GM18909 (cell line): Measurements from ENCODE around the gene GNAT2.
A peak's percentile ranks its signal among the peaks of the same experiment; 100 is the strongest.
"Not testable (repeated sequence)": the region's sequence is repeated elsewhere in the genome, so short reads cannot be mapped to it uniquely, and the experiment has no call there.

ENCODE experiments used
- ATAC-seq: cut with Tn5 transposase; IDR thresholded peaks from one replicate; pipeline ENCODE4 v1.9.1; 2021; ENCODE audit warnings: mild to moderate bottlenecking; ENCODE audit not compliant: unreplicated experiment, poor library complexity

Gene GNAT2

GRCh38 chr1:109619576-109620400 lies at the start of gene GNAT2, which contains the start of gene AMPD2:
TSS of gene GNAT2 (minus strand) at chr1:109619616. CDS start at chr1:109612870, 6,746 bp downstream.
TSS of gene AMPD2 (plus strand) at chr1:109619837. CDS start at chr1:109621176, 1,339 bp downstream.
- ATAC-seq, result peak; percentile 64

DNA sequence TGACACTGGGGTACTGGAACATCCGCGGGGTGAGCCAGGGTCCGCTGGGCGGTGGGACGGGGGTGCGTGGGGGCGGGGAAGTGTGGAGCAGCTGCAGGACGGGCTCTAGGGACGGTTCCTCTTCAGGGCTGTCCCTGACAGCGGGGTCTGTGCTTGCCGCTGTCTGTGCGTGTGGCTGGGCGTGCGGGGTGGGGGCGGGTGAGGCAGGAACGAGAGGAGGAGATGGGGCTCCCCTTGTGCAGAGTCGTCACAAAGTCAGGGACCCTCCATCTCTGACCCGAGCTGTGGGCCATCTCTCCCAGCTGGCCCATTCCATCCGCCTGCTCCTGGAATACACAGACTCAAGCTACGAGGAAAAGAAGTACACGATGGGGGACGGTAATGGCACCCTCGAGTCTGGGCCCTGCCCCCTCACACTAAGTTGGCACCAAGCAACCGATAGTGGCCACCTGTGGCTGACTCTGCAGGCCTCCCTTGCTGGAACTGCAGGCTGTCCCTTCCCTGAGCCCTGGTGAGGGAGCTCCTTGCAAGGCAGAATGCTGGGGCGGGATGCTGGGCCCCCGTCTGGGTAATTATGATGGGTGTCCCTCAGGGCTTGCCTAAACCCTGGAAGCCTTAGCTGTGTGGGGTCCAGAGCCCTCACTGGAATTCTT lies 48.8 kb upstream of the GNAT2 start:
- no peak for ATAC-seq

- peak; percentile 95 for ATAC-seq
Observed at GRCh38 chr1:109667452-109668122, 48.2 kb upstream of the GNAT2 start, which contains the start of gene GSTM2. TSS of gene GSTM2 (plus strand) at chr1:109668057. CDS start at chr1:109668116, 59 bp downstream.

- ATAC-seq, result no peak
Observed at GRCh38 chr1:109664671-109665070, 45.3 kb upstream of the GNAT2 start.

DNA sequence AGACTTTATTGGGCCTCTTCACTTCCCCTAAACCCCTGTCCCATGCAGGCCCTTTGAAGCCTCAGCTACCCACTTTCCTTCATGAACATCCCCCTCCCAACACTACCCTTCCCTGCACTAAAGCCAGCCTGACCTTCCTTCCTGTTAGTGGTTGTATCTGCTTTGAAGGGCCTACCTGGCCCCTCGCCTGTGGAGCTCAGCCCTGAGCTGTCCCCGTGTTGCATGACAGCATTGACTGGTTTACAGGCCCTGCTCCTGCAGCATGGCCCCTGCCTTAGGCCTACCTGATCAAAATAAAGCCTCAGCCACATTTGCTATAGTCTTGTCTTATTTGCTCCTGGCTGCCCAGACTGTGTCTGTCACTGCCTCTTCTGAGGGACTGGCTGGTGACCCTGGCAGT lies 42.0 kb upstream of the GNAT2 start:
- no peak for ATAC-seq

GRCh38 chr1:109660691-109661026 lies 41.2 kb upstream of the GNAT2 start:
- not testable (repeated sequence) for ATAC-seq

DNA sequence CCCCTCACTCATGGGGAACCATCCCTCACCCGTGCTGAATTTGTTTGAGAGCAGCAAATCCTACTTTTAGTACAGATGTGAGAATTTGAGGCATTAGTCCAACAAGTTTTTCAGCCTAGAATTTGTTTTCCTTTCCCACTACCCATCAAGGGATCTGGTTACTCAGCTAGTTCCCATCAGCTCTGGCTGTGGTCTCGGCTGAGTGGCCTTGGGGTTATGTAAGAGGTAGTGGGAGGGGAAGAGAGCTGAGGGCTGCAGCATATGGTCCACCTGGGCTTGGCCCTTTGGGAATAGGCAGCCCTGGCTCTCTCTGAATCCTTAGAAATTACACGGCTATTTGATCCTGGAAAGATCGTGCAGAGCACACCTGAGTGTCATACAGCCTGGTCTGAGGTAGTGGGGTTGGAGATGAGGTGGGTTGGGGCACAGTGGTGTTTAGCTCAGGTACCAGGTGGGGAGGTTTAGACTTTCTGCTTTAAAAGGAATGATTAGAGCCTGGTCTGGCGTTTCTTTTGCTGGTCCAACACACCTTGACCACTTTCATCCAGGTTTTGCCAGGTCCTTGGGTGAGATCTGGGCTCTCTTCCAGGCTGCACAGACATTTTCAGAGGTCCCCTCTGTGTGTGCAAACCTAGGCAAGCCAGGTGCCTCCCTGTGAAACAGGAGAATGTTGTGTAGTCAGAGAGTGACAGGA lies 40.7 kb upstream of the GNAT2 start:
- no peak for ATAC-seq

- no peak for ATAC-seq
Observed at GRCh38 chr1:109659145-109659544, 39.7 kb upstream of the GNAT2 start.

- no peak for ATAC-seq
Observed at GRCh38 chr1:109658533-109659042, 39.2 kb upstream of the GNAT2 start.

GRCh38 chr1:109657970-109658369 lies 38.6 kb upstream of the GNAT2 start:
- no peak for ATAC-seq

DNA sequence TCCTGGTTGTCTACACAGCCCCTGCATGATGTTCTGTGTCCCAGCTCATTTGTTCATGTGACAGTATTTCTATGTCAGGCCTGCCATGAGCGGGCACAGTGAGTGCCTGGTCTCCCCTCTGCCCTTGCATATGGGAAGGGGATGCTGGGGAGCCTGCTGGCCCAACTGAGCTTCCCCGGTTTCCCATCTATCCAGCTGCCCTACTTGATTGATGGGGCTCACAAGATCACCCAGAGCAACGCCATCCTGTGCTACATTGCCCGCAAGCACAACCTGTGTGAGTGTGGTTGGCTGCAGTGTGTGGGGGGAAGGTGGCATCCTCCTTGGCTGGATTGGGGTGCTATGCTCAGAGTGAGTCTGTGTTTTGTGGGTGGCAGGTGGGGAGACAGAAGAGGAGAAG lies 38.0 kb upstream of the GNAT2 start:
- ATAC-seq, result no peak

DNA sequence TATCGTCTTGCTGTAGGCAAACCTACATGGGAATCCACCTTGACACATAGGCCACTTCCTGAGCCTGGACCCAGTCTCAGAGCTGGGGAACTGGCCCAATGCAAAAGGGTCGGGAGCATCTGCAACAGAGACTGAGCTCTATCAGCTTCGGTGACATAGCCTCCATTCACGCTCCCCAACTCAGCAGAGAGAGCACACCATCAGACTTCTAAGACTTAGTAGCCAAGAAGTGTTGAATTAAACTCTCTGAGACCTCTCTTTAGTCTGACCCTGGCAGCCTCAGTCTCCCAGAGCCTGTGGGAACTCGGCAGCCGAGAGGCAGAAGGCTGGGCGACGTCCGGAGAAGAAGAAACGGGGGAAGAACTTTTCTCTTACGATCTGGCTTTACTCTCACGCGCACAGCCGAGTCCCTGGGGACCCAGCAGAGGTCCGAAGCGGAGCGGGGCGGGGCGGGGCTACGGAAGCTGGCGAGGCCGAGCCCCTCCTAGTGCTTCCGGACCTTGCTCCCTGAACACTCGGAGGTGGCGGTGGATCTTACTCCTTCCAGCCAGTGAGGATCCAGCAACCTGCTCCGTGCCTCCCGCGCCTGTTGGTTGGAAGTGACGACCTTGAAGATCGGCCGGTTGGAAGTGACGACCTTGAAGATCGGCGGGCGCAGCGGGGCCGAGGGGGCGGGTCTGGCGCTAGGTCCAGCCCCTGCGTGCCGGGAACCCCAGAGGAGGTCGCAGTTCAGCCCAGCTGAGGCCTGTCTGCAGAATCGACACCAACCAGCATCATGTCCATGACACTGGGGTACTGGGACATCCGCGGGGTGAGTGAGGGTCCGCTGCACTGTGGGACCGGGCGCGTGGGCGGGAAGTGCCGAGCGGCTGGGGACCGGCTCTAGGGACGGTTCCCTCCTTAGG lies 36.5 kb upstream of the GNAT2 start, which contains the start of gene GSTM4:
GSTM4 (plus strand) TSS at position 485 of the 905 bp plus-strand sequence; CDS start at position 776, 291 bp downstream.
- peak; percentile 94 for ATAC-seq

GRCh38 chr1:109654519-109654918 lies 35.1 kb upstream of the GNAT2 start:
- no peak for ATAC-seq

GRCh38 chr1:109653306-109653705 lies 33.9 kb upstream of the GNAT2 start:
- no peak for ATAC-seq

- no peak for ATAC-seq
Observed at GRCh38 chr1:109652402-109652801, 33.0 kb upstream of the GNAT2 start.

- no peak for ATAC-seq
Observed at GRCh38 chr1:109650609-109651008, 31.2 kb upstream of the GNAT2 start.

GRCh38 chr1:109649491-109649914 lies 30.1 kb upstream of the GNAT2 start:
- ATAC-seq, result no peak

GRCh38 chr1:109644670-109645069 lies 25.3 kb upstream of the GNAT2 start:
- ATAC-seq, result no peak
